Keratinocyte (primary cell): ENCODE results near the gene LRIG1. TPM values are rescaled to one million over a fixed set of nuclear protein-coding genes. Genes with fewer than 3 reads are reported as not detected.

ENCODE experiments used
- DNase-seq: peaks from one replicate; pipeline ENCODE4 v3.0.0-alpha.2; 2011; ENCODE audit warnings: low read depth, missing footprints, low spot score
- FAIRE-seq: peaks from 2 replicates; lab custom pipeline; 2011; peaks lifted over from hg19 to GRCh38; lab: Jason Lieb, UNC
- H2AFZ ChIP-seq: 2 replicates; pipeline ENCODE4 v1.6.0; 2012; ENCODE audit warnings: low read length, control low read depth, inconsistent platforms; ENCODE audit not compliant: control insufficient read depth
- H3K27ac ChIP-seq: 2 replicates; pipeline ENCODE4 v1.5.1; 2011; ENCODE audit warnings: low read length; ENCODE audit not compliant: control insufficient read depth, insufficient read depth
- H3K27me3 ChIP-seq: 3 replicates; pipeline ENCODE4 v1.6.0; 2011; ENCODE audit warnings: low read length; ENCODE audit not compliant: control insufficient read depth, insufficient read depth; ENCODE audit errors: extremely low read depth
- H3K36me3 ChIP-seq, 2 experiments: 2 replicates in 1 of 2; 3 replicates in 1 of 2; pipeline ENCODE4 v1.5.1; 2011; ENCODE audit warnings: low read length in 2 of 2, mild to moderate bottlenecking in 1 of 2; ENCODE audit not compliant: control insufficient read depth in 2 of 2, insufficient read depth in 2 of 2; ENCODE audit errors: extremely low read depth in 1 of 2
- H3K4me1 ChIP-seq: 3 replicates; pipeline ENCODE4 v1.5.1; 2011; ENCODE audit warnings: low read length; ENCODE audit not compliant: control insufficient read depth, insufficient read depth; ENCODE audit errors: extremely low read depth
- H3K4me2 ChIP-seq: 3 replicates; pipeline ENCODE4 v1.6.0; 2011; ENCODE audit warnings: low read depth, low read length; ENCODE audit not compliant: control insufficient read depth, insufficient read depth; ENCODE audit errors: extremely low read depth
- H3K4me3 ChIP-seq, 3 experiments: fragments of 200-600 bp in 1 of 3; sonication (generic) in 1 of 3; 2 replicates in 2 of 3; 3 replicates in 1 of 3; pipeline ENCODE4 v1.5.1; 2011 to 2016; ENCODE audit warnings: low read length in 3 of 3, mild to moderate bottlenecking in 3 of 3, control low read depth in 2 of 3, inconsistent platforms in 1 of 3, low read depth in 1 of 3, mixed read lengths in 1 of 3, mixed run types in 1 of 3, moderate library complexity in 1 of 3; ENCODE audit not compliant: control insufficient read depth in 2 of 3, insufficient read depth in 2 of 3; ENCODE audit errors: extremely low read depth in 1 of 3
- H3K79me2 ChIP-seq: 2 replicates; pipeline ENCODE4 v1.6.0; 2012; ENCODE audit warnings: low read length; ENCODE audit not compliant: control insufficient read depth, insufficient read depth
- H3K9ac ChIP-seq: 3 replicates; pipeline ENCODE4 v1.6.0; 2011; ENCODE audit warnings: low read length; ENCODE audit not compliant: control insufficient read depth, insufficient read depth; ENCODE audit errors: extremely low read depth
- H3K9me1 ChIP-seq: 3 replicates; pipeline ENCODE4 v1.6.0; 2011; ENCODE audit warnings: low read length; ENCODE audit not compliant: control insufficient read depth, insufficient read depth; ENCODE audit errors: extremely low read depth
- H3K9me3 ChIP-seq: 2 replicates; pipeline ENCODE4 v1.5.1; 2012; ENCODE audit warnings: low read depth, low read length; ENCODE audit not compliant: control insufficient read depth
- H4K20me1 ChIP-seq: 3 replicates; pipeline ENCODE4 v1.6.0; 2011; ENCODE audit warnings: low read length; ENCODE audit not compliant: control insufficient read depth, insufficient read depth; ENCODE audit errors: extremely low read depth
- CTCF ChIP-seq, 3 experiments: IDR thresholded peaks in 1 of 3; conservative IDR thresholded peaks in 1 of 3; optimal IDR thresholded peaks in 1 of 3; 2 replicates in 2 of 3; 3 replicates in 1 of 3; pipeline versions ENCODE3 to v1.5.1; 2011; ENCODE audit warnings: low read length in 3 of 3, mild to moderate bottlenecking in 3 of 3, moderate library complexity in 2 of 3, control low read depth in 1 of 3, inconsistent platforms in 1 of 3; ENCODE audit not compliant: insufficient read depth in 2 of 3; ENCODE audit errors: extremely low read depth in 1 of 3
- EZH2 ChIP-seq: IDR thresholded peaks from one replicate; pipeline ENCODE4 v1.6.1; 2012; ENCODE audit warnings: inconsistent platforms, mild to moderate bottlenecking, low read length, moderate library complexity
- dilution Hi-C: fragments of 300-500 bp; cut with MboI; formaldehyde crosslinking; loops from one replicate; pipeline ENCODE4 v1.7.0; 2020; ENCODE audit warnings: low sequenced_read_pairs; ENCODE audit not compliant: extremely low pct_ligation_motif_present
- polyA plus RNA-seq, 5 experiments: library from polyadenylated mRNA; depleted of rRNA in 3 of 5; stranded (reverse) in 3 of 5; stranded (forward) in 1 of 5; unstranded in 1 of 5; fragments of >200 nt; gene quantifications; 1 replicate in 1 of 5; 2 replicates in 3 of 5; 3 replicates in 1 of 5; pipeline versions ENCODE4 v1.2.1 to v1.2.3, GENCODE V29; 2011 to 2012; ENCODE audit warnings: missing spikeins in 2 of 5, low read depth in 1 of 5, low replicate concordance in 1 of 5

LRIG1 gene
- polyA plus RNA-seq, 1 donor (not counting 4 experiments of a cell fraction or from before 2014, with no cell fraction given): 17.2 TPM

- Histone ChIP-seq H4K20me1 (no peaks in the 10 kb centered on the region), H3K36me3 (peaks cover 0 to 8% of the 10 kb centered on the region in 2 experiments), H3K9me1 (no peaks in the 10 kb centered on the region), H3K9ac (no peak overlapping the region), H3K4me1 (peaks cover 40% of the 10 kb centered on the region), H3K4me2 (no peak overlapping the region), H3K79me2 (no peaks in the 10 kb centered on the region), H3K4me3 (no peak overlapping the region), H3K9me3 (no peaks in the 10 kb centered on the region), H3K27ac (no peak overlapping the region), H2AFZ (no peak overlapping the region), H3K27me3 (no peaks in the 10 kb centered on the region)
- no peak for TF ChIP-seq CTCF (optimal IDR thresholded peaks at IDR 0.05 in 1 of 3, IDR thresholded peaks at IDR 0.05 in 1 of 3, conservative IDR thresholded peaks at IDR 0.05 in 1 of 3; ENCODE audit: extremely low read depth in 1 of 3, insufficient read depth in 2 of 3, low read length in 3 of 3)
- TF ChIP-seq EZH2: no peak
- DNase-seq (no peak), FAIRE-seq (no peak)
- dilution Hi-C loops: no loop called here
Measured at GRCh38 chr3:66444146-66444644, 56.6 kb downstream of the LRIG1 start.

GRCh38 chr3:66443118-66443803 is 57.6 kb downstream of the LRIG1 start:
- H2AFZ ChIP-seq: no peak overlapping the region
- no peak overlapping the region for H3K9ac ChIP-seq
- peaks cover 0 to 3% of the 10 kb centered on the region in 2 experiments for H3K36me3 ChIP-seq
- no peak overlapping the region for H3K4me3 ChIP-seq
- peaks cover 7% of the 10 kb centered on the region for H3K79me2 ChIP-seq
- H3K9me3 ChIP-seq: no peaks in the 10 kb centered on the region
- no peaks in the 10 kb centered on the region for H3K9me1 ChIP-seq
- dilution Hi-C loops: no loop called here
- TF ChIP-seq CTCF (optimal IDR thresholded peaks at IDR 0.05 in 1 of 3, IDR thresholded peaks at IDR 0.05 in 1 of 3, conservative IDR thresholded peaks at IDR 0.05 in 1 of 3; ENCODE audit: extremely low read depth in 1 of 3, insufficient read depth in 2 of 3, low read length in 3 of 3) (no peak), EZH2 (no peak)
- no peaks in the 10 kb centered on the region for H3K27me3 ChIP-seq
- peak overlapping the region; percentile 74 for H3K27ac ChIP-seq
- DNase-seq (no peak), FAIRE-seq (no peak)
- H3K4me1 ChIP-seq: peaks cover 36% of the 10 kb centered on the region
- no peaks in the 10 kb centered on the region for H4K20me1 ChIP-seq
- peak overlapping the region; percentile 73 for H3K4me2 ChIP-seq
